ENCODE results near the gene PAK1IP1. TPM values are rescaled to one million over a fixed set of nuclear protein-coding genes. Genes with fewer than 3 reads are reported as not detected.
"Not testable (repeated sequence)": the region's sequence is repeated elsewhere in the genome, so short reads cannot be mapped to it uniquely, and the experiment has no call there.

The PAK1IP1 gene
- total RNA-seq, 1 donor from 2014 or later = 14.6 TPM

- Mint-ChIP-seq H3K27me3 (ENCODE audit: unreplicated experiment) (peaks cover 17% of the 10 kb centered on the region), H3K4me1 (ENCODE audit: low read depth, unreplicated experiment) (peaks cover 13% of the 10 kb centered on the region), H3K4me3 (ENCODE audit: unreplicated experiment) (no peak overlapping the region), H3K27ac (ENCODE audit: unreplicated experiment) (peak overlapping the region; percentile 33), H3K9me3 (ENCODE audit: unreplicated experiment) (peaks cover 11% of the 10 kb centered on the region), H3K36me3 (ENCODE audit: unreplicated experiment) (no peaks in the 10 kb centered on the region)
- DNase-seq = no peak
- TF ChIP-seq, protein P1, sequence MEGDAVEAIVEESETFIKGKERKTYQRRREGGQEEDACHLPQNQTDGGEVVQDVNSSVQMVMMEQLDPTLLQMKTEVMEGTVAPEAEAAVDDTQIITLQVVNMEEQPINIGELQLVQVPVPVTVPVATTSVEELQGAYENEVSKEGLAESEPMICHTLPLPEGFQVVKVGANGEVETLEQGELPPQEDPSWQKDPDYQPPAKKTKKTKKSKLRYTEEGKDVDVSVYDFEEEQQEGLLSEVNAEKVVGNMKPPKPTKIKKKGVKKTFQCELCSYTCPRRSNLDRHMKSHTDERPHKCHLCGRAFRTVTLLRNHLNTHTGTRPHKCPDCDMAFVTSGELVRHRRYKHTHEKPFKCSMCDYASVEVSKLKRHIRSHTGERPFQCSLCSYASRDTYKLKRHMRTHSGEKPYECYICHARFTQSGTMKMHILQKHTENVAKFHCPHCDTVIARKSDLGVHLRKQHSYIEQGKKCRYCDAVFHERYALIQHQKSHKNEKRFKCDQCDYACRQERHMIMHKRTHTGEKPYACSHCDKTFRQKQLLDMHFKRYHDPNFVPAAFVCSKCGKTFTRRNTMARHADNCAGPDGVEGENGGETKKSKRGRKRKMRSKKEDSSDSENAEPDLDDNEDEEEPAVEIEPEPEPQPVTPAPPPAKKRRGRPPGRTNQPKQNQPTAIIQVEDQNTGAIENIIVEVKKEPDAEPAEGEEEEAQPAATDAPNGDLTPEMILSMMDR (IDR thresholded peaks at IDR 0.05; ENCODE audit: partially characterized antibody, unreplicated experiment) = no peak
These were observed 1.9 kb downstream of the PAK1IP1 start for GRCh38 chr6:10696655-10697054.

GRCh38 chr6:10713962-10714361 lies 19.2 kb downstream of the PAK1IP1 start:
- no peaks in the 10 kb centered on the region for H3K27me3 Mint-ChIP-seq (ENCODE audit: unreplicated experiment)
- H3K36me3 Mint-ChIP-seq (ENCODE audit: unreplicated experiment) = no peaks in the 10 kb centered on the region
- no peak overlapping the region for H3K4me3 Mint-ChIP-seq (ENCODE audit: unreplicated experiment)
- H3K27ac Mint-ChIP-seq (ENCODE audit: unreplicated experiment) = no peak overlapping the region
- H3K4me1 Mint-ChIP-seq (ENCODE audit: low read depth, unreplicated experiment) = no peaks in the 10 kb centered on the region
- H3K9me3 Mint-ChIP-seq (ENCODE audit: unreplicated experiment) = no peaks in the 10 kb centered on the region
- no peak for DNase-seq
- TF ChIP-seq, protein P1 (IDR thresholded peaks at IDR 0.05; ENCODE audit: partially characterized antibody, unreplicated experiment) = no peak

DNA sequence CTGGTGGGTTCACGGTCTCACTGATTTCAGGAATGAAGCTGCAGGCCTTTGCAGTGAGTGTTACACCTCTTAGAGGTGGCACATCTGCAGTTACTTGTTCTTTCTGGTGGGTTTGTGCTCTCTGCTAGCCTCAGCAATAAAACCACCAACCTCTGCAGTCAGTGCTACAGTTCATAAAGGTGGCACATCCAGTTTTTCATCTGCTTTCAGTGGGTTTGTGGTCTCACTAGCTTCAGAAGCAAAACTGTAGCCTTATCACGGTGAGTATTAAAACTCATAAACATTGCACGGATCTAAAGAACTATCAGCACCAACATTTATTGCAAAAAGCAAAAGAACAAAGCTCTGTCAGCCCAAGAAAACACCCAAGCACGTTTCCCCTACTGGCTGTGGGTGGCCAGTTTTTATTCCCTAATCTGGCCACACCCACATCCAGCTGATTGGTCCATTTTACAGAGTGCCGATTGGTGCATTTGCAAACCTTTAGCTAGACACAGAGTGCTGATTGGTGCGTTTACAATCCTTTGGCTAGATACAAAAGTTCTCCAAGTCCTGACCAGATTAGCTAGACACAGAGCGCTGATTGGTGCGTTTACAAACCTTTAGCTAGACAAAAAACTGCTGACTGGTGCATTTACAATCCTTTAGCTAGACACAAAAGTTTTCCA lies 24.7 kb downstream of the PAK1IP1 start:
- H3K9me3 Mint-ChIP-seq (ENCODE audit: unreplicated experiment) = peaks cover 7% of the 10 kb centered on the region
- TF ChIP-seq, protein P1 (IDR thresholded peaks at IDR 0.05; ENCODE audit: partially characterized antibody, unreplicated experiment) = no peak
- no peak for DNase-seq
- no peak overlapping the region for H3K4me3 Mint-ChIP-seq (ENCODE audit: unreplicated experiment)
- no peaks in the 10 kb centered on the region for H3K36me3 Mint-ChIP-seq (ENCODE audit: unreplicated experiment)
- H3K27me3 Mint-ChIP-seq (ENCODE audit: unreplicated experiment) = peaks cover 6% of the 10 kb centered on the region
- H3K27ac Mint-ChIP-seq (ENCODE audit: unreplicated experiment) = peak overlapping the region; percentile 38
- H3K4me1 Mint-ChIP-seq (ENCODE audit: low read depth, unreplicated experiment) = peaks cover 11% of the 10 kb centered on the region

- no peak overlapping the region for H3K27ac Mint-ChIP-seq (ENCODE audit: unreplicated experiment)
- no peaks in the 10 kb centered on the region for H3K36me3 Mint-ChIP-seq (ENCODE audit: unreplicated experiment)
- peaks cover 12% of the 10 kb centered on the region for H3K4me1 Mint-ChIP-seq (ENCODE audit: low read depth, unreplicated experiment)
- H3K4me3 Mint-ChIP-seq (ENCODE audit: unreplicated experiment) = no peak overlapping the region
- H3K27me3 Mint-ChIP-seq (ENCODE audit: unreplicated experiment) = peaks cover 6% of the 10 kb centered on the region
- TF ChIP-seq, protein P1 (IDR thresholded peaks at IDR 0.05; ENCODE audit: partially characterized antibody, unreplicated experiment) = no peak
- peaks cover 7% of the 10 kb centered on the region for H3K9me3 Mint-ChIP-seq (ENCODE audit: unreplicated experiment)
- no peak for DNase-seq
These were observed 25.1 kb downstream of the PAK1IP1 start for GRCh38 chr6:10719964-10720264.

GRCh38 chr6:10720265-10720959 lies 25.6 kb downstream of the PAK1IP1 start:
- Mint-ChIP-seq H3K27ac (ENCODE audit: unreplicated experiment) (no peak overlapping the region), H3K4me3 (ENCODE audit: unreplicated experiment) (no peak overlapping the region), H3K4me1 (ENCODE audit: low read depth, unreplicated experiment) (peaks cover 12% of the 10 kb centered on the region), H3K27me3 (ENCODE audit: unreplicated experiment) (peaks cover 6% of the 10 kb centered on the region), H3K36me3 (ENCODE audit: unreplicated experiment) (no peaks in the 10 kb centered on the region), H3K9me3 (ENCODE audit: unreplicated experiment) (peaks cover 7% of the 10 kb centered on the region)
- TF ChIP-seq, protein P1 (IDR thresholded peaks at IDR 0.05; ENCODE audit: partially characterized antibody, unreplicated experiment) = no peak
- no peak for DNase-seq

- Mint-ChIP-seq H3K4me1 (ENCODE audit: low read depth, unreplicated experiment) (peaks cover 12% of the 10 kb centered on the region), H3K27ac (ENCODE audit: unreplicated experiment) (peak overlapping the region; percentile 95), H3K4me3 (ENCODE audit: unreplicated experiment) (peak overlapping the region; percentile 97)
- not testable (repeated sequence) for H3K36me3 Mint-ChIP-seq (ENCODE audit: unreplicated experiment); H3K9me3 Mint-ChIP-seq (ENCODE audit: unreplicated experiment); DNase-seq; H3K27me3 Mint-ChIP-seq (ENCODE audit: unreplicated experiment)
These were observed 26.4 kb downstream of the PAK1IP1 start for GRCh38 chr6:10720960-10721849.
